NCI-H82 treated with DMSO at 0.1 percent for 48 hours (cell line): ENCODE measurements around the gene SKIC3.

Source experiments
- DNase-seq: peaks from one replicate; lab custom pipeline; 2025; ENCODE audit not compliant: unreplicated experiment; lab: John Stamatoyannopoulos, UW

Gene SKIC3

GRCh38 chr5:95532415-95532814 is 22.4 kb downstream of the SKIC3 start:
- DNase-seq = no peak

- no peak for DNase-seq
Observed at GRCh38 chr5:95531491-95531890, 23.3 kb downstream of the SKIC3 start.

- DNase-seq = no peak
Observed at GRCh38 chr5:95530416-95530815, 24.4 kb downstream of the SKIC3 start.

GRCh38 chr5:95528565-95528964 is 26.2 kb downstream of the SKIC3 start:
- no peak for DNase-seq

- DNase-seq = no peak
Observed at GRCh38 chr5:95526871-95527270, 27.9 kb downstream of the SKIC3 start.

GRCh38 chr5:95524423-95524822 is 30.4 kb downstream of the SKIC3 start:
- DNase-seq = no peak

- DNase-seq = no peak
Observed at GRCh38 chr5:95520206-95520605, 34.6 kb downstream of the SKIC3 start.

- DNase-seq = no peak
Observed at GRCh38 chr5:95519681-95520080, 35.1 kb downstream of the SKIC3 start.

- DNase-seq = no peak
Observed at GRCh38 chr5:95519151-95519550, 35.6 kb downstream of the SKIC3 start.

- DNase-seq = no peak
Observed at GRCh38 chr5:95518417-95518816, 36.4 kb downstream of the SKIC3 start.

- no peak for DNase-seq
Observed at GRCh38 chr5:95511606-95512005, 43.2 kb downstream of the SKIC3 start.

- DNase-seq = no peak
Observed at GRCh38 chr5:95508550-95508949, 46.2 kb downstream of the SKIC3 start.
